Ureter (tissue), 1 donor: ENCODE data around the gene GAS2L2. TPM values are rescaled to one million over a fixed set of nuclear protein-coding genes. Genes with fewer than 3 reads are reported as not detected.

Source experiments
- DNase-seq: peaks from one replicate; pipeline ENCODE4 v3.0.0-alpha.2; 2020; ENCODE audit warnings: low spot score
- total RNA-seq: library from RNA; stranded (reverse); gene quantifications from one replicate; pipeline ENCODE4 v1.2.4, GENCODE V29; 2023
- donor health status: DM: yes; HTN: yes; CAD: no.

The GAS2L2 gene
- total RNA-seq, 1 donor from 2014 or later = not detected

DNA sequence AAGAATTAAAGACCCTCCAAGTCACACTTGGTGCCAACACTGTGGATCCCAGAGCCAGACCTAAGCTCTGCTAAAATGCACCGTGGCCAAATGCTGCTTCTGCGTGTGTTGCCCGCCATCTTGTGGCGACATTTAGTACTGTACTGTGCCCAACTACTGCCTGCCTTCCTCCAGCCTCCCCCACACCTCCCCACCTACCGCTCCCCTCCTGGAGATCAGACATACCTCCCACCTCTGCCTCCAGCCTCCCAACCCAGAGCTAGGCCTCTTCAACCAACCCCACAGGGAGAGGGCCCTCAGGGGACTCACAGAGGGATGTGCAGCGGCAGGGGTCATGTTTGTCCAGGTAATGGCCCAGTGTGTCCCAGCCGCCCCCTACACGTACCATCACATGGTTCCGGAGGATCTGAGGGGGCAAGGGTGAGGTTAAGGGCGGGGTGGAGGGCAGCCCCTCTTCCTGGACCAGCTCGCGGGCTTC, 5.5 kb downstream of the GAS2L2 start:
- DNase-seq = peak; percentile 81

DNA sequence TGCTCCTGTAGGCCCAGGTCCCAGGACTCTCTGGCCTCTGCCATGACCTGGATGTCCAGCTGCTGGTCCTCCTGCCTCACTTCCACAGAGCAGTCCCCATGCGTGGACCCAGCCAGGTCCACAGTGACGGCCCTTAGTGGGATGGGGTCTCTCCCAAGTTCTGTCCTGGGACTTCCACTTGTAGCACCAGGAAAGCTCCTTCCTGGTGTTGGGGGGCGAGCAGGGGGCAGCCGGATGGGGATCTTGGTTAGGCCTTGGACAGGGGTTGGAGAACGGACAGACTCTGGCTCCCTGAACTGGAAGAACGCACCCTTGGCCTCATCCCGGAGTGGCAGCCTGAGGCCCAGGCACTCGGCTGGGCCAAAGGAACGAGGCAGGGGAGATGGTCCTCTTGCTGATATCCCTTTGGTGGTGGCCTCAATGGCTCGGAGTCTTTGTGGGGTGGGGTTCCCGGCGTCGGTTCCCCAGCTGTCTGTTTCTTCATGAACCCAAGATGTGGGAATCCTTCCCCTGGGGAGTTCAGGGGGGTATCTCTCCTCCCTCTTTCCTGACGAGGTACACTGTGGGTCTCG, 7.2 kb downstream of the GAS2L2 start:
- DNase-seq = no peak

DNA sequence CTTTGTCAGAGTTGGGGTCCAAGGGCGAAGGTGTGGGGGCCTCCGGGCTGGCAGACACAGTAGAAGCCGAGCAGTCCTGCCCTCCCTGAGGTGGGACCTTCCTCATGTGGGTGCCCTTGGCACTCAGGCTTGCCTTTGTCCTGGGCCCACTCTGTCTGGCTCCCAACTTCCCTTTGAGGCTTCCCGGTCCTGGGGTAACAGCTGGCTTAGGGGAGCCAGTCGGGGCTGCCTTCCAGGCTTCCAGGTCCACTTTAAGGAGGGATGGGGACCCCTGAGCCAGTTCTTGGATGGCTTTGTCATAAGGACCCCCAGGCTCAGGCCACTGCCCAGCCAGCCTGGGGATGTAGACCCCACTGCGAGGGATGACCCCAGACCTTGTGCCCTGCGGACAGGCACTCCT, 7.8 kb downstream of the GAS2L2 start:
- DNase-seq = no peak

DNA sequence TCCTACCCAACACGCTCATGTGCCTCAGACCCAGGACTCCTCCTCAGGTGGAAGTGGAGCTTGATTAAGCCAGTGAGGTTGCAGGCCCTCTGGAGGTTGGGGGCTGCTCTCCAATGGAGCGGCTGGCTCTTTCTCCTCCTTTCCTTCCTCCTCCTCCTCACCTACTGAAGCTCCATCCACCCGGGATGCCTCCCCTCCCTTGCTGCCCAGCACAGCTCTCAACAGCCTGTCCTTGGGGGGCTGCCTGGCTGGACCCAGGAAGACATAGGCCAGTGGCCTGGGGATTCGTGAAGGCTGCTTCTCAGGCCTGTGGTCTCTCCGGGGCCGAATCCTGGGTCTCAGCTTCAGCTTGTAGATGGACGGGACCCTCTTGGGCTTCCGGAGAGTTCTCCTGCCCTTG, 8.2 kb downstream of the GAS2L2 start:
- DNase-seq = no peak

DNA sequence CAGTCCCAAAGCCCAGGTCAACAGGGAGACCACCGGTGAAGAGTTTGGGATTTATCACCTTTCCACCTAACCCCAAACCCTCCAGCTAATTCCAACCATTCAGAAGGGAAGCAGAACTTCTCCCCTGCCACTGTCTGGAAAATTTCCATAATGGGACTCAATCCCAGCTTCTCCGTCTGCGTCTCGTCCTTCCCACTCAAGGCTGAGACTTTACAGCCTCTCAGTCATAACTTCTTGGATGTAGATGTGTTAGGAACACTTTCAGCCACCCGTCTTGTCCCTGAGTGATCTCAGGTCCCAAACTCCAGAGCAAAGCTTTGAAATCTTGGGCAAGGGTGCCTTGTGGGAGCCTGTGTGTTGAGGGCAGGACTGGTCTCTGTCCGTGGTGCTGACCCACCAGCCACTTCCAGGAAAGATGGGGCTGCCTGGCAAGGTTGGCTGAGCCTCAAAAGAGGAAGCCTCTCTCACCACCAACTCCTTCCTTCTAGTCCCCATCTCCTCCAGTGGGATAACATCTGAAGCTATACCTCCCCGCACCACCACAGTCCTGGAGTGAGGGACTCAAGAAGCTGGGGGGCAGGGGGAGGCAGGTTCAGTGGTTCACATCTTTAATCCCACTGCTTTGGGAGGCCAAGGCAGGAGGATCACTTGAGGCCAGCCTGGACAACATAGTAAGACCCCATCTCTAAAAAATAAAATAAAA, 9.3 kb downstream of the GAS2L2 start:
- no peak for DNase-seq

DNA sequence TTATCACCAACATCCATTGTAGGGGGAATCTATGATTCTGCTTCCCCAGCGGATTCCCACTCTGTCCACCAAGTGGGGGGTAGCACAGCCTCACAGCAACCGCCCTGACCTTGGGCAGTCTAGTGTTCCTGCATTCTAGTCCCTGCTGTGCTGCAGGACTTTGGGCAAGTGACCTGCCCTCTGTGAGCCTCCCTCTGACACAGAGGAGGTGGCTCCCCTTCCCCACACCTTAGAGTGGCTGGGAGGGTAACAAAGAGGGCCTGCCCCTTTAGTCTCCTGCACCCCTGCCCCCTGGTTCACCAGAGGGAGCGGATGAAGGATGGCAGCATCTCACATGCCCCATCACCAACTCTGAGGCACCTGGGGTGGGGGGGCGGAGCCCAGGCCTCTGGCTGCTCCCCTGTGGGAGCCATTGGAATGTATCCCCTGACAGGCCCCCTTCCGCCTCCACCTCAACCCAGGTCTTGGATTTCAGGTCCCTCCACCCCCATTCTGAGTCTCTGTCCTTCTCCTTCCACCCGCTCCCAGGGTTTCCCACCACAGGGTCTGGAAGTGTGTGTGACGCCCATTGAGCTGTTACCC, 10.1 kb downstream of the GAS2L2 start:
- no peak for DNase-seq

DNA sequence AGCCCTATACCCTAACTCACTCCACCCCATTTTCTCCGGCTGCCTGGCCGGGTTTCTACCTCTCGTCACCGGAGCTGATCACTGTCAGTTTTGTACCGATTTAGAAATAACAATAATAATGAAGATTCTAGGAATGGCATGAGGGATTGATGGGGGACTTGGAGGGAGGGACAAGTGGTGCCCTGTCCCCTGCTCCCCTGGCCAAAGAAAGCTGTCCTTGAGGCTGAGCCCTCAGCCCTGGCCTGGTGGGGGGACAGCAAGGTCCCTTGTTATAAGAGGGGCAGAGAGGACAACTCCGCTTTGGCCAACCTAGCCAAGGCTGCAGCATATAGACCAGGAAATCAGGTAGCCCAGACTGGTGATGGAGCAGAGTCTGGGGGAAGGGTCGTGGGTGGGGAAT, 10.5 kb downstream of the GAS2L2 start:
- DNase-seq = no peak

DNA sequence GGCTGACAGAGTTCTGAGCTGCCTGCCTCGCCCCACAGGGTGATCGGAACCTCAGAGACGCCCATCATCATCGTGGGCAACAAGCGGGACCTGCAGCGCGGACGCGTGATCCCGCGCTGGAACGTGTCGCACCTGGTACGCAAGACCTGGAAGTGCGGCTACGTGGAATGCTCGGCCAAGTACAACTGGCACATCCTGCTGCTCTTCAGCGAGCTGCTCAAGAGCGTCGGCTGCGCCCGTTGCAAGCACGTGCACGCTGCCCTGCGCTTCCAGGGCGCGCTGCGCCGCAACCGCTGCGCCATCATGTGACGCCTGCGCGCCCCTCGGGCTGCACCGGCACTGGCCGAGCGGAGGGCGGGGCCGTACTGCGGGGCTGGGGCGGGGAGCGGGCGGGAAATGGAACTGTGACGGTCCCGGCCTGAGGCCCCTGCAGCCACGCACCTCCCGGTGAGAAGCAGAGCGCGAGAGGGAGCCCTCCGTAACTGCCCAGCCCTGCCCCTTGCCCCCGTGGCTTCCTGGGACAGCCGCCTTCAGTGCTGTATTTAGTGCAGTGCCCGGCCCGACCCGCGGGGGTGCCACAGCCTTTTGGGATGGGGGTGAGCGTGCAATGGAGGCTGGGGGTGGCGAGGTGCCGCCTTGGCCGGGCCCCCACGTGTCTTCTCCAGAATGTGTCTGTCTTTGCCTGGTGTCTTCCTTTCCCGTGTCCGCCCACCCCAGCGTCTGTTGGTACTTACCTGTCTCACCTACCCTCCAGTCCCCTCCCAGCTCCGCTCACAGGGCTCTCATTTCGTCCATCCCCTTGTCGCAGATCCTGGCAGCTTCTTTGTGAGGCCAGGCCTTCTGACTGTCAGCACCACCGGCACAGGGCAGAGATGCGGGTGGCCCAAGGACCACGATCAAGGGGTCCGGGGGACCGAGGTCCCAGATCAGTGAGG, 11.8 kb downstream of the GAS2L2 start:
- no peak for DNase-seq

DNA sequence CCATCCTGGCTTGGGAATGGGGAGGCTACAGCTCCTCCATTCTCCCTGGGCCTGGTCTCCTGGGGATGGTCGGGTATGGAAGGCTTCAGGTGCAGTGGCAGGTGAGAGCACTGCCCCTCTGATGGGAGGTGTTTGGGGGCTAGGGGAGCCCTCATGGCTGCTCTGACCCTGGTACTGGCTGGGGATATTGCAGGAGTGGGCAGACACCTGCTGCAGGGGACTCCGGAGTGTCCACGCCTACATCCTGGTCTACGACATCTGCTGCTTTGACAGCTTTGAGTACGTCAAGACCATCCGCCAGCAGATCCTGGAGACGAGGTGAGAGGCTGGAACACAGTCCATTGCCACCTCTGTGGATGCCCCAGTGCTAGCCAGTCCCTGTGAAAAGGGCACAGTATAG, 12.8 kb downstream of the GAS2L2 start:
- DNase-seq = no peak

DNA sequence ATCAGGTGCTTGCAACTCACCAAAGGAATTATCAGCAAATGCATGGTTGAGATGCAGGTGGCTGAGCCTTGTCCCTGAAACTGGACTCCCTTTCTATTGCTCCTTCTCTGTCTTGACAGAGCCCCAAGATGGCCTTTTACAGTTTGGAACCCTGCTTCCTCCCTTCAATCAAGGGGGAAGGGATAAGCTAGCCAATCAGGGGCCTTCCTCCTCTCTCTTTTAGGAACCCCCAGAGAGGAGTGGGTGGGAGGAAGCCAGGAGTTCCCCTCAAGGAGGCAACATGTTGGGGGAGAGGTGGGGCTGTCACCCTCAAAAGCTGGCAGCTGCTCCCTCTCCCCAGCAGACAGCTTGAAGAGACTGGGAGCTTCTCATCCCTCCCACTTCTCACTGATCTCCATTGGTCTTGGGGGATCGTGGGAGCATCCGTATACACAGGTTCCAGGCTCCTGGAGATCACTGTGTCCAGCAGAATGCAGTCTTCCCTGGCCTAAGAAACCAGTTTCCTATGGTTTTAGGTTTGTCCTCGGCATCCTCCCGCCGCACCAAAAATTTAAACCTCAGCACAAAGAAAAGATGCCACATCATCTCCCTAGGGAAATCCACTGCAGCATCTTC, 14.4 kb downstream of the GAS2L2 start:
- no peak for DNase-seq

DNA sequence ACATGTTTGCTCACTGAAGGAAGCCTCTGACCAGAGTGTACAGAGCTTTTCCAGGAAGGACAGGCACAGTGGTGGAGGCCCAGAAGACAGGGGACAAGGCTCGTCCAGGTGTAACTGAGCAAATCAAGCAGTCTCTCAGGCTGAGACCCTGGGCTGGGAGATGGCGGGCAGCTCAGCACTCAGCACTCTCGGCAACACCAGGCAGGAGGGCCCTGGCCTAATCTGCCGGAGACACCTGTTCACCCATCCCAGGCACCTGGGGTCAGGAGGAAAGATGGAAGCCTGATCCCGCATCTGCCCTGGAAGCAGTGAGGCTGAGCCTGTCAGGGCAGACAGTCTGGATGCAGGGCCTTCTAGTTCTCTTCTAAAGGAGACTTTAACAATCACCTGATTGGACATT, 16.8 kb downstream of the GAS2L2 start:
- DNase-seq = no peak

DNA sequence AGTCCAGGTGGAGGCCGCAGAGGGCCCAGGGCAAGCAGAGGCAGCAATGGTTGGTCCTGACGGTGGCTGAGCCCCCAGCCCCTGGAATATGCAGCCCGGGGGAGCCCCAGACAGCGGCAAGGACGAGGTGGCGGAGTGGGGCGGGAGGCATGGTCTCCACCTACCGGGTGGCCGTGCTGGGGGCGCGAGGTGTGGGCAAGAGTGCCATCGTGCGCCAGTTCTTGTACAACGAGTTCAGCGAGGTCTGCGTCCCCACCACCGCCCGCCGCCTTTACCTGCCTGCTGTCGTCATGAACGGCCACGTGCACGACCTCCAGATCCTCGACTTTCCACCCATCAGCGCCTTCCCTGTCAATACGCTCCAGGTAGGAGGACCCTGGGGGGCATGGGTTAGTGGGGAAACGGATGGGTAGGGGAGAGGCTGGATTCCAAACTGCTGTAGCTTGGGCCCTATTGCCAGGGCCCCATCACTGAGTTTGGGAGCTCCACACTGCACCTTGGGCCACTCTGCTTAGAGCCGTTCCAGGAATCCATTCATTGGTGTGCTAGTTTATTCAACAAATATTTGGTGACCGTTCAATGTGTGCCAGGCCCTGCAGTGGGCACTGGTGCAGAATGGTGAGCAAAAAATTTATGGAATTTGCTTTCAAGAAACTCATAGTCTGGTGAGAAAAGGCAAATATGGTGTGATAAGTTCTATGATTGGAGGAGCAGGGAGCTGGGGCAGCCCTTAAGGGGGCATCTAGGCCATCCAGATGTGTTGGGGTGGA, 17.8 kb downstream of the GAS2L2 start:
- DNase-seq = no peak

DNA sequence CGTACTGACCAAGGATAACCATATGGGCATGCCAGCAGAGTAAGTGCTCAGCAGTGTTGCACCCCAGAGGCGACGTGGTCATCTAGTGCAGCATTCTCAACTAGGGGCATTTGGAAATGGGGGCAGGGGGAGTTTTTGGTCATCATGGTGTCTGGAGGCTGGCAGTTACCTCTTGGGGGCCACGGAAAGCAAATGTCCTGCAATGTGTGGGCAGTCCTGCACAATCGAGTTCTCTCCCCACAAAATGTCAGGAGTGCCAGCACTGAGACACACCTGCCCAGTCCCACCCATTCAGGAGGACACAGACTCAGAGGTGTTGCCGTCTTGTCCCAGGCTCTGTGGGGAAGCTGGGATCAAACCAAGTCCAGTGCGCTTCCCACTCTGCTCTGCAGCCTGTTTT, 18.6 kb downstream of the GAS2L2 start:
- no peak for DNase-seq

DNA sequence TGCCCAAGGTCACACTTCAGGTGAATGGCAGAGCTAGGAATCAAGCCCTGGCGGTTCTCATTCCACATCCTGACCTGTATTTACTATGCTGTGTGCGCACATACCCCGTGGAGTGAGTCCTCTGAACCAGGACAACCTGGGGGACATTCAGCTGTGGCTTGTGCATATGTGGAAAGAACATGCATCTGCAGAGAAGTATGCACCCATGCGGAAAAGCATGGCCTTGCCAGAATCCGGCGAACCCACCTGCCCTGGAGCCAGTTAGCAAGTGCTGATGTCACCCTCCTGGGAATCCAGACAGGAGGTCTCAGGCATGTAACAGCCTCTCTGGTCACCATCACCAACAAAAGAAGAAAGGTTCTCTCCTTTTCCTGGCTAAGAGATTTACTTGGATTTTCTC, 19.7 kb downstream of the GAS2L2 start:
- DNase-seq = peak; percentile 28

DNA sequence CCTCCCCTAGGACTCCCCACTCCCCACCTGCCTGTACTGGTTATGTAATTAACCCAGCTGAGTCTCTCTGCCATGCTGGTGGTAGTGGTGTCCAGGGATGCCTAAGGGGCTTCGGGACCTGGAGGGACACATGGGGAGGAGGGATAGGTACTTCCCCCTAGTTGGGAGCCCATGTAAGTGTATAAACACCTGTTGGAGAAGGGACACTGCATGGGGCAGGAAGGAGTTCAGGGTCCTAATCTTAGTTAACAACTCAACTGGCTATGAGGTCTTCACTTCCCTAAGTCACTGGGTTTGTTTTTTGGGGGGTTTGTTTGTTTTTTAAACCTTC, 20.3 kb downstream of the GAS2L2 start:
- DNase-seq = no peak

DNA sequence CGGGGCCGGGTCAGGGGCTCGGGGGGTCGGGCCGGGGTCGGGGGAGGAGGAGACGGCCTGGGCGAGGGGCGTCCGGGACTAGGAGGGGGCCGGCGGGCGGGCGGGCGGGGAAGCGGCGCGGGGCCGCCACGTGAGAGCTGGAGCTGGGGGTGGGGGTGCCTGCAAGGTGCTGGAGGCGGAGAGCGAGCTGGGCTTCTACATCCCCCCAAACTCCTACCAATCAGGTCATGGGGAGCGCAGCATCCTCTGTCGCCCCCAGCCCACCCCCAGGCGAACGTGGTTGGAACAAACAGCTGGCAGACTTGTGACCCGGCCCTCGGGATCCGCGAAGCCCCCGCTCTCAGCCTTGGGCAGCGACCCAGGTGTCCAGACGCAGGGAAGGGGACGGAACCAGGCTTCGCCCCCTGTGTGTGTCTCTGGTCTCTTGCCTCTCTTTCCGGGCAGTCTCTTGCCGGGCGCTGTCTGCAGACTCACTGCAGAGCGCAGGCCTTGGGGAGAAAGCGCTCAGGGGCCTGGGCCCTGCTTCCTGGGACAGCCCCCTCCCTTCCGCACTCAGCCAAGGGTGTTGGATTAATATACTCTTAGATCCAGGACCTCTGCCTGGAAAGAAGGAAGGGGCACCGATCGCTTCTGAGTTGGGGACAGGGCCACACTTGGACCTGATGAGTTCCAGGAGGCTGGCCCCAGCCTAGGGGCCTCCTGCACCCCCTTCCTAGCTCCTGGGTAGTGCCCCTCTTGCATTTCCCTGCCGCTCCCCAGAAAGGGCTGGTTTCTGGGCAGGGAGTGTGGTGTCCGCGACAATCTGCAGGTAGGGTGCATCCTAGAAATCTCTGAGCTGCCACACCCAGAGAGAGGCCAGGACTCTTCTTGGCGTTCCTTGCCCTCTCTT, 20.9 kb downstream of the GAS2L2 start:
- DNase-seq = peak; percentile 42

DNA sequence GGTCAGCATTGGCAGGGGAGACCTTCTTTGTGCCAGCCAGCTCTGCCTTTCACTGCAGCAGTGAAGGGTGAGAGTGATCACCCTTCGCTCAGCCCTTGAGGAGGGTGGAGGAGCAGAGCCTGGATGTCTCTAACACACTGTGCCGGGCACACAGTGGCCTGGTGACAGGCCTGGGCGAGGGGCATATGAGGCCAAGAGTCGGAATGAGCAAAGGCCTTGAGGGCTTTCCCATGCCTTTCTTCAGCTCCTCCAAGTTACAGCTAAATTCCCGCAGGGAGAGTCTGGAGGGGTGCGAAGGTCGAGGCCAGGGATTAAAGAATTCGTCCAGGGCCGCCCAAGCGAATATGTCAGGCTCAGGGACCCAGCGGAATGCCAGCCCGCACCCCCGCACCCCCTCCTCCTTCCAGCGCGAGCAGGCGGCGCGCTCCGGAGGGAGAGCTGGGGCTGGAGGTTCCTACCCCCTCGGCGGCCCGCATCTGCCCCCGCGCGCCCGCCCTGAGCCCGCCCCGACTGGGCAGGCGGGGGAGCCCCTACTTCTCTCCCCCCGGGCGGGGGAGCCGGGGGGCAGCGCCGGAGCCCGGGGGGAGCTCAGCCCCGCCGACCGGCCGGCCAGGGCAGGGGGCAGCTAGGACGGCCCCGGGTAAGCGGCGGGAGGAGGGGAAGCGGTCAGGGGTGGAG, 21.7 kb downstream of the GAS2L2 start, which contains the start of gene RASL10B:
TSS of gene RASL10B (plus strand) at position 401 of the 678 bp plus-strand sequence. CDS start 3,546 bp downstream, outside the sequence.
- peak; percentile 56 for DNase-seq

DNA sequence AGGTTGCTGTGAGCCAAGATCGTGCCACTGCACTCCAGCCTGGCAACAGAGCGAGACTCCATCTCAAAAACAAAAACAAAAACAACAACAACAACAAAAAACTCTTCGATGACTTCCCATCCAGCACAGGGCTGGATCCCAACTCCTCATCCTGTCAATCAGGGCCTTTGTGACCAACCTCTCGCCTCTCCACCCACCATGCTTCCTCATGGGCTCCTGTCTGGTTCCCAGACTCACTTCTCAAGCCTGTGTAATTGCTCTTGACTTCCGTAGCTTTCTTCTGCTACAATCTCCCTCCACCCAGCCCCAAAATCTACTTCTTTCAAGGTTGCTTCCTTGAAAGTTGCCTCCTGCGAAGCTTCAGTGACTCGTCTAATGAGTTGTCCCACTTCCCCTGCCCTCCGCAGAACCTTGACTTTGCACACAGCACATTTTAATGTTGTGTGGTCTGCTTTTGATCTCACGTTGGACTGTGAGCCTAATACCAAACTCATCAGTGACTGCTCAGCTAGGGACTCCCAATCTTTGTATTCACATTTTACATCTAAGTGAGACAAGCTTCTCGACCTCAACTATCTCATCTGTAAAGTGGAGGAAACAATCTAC, 22.5 kb downstream of the GAS2L2 start:
- DNase-seq = peak; percentile 1

DNA sequence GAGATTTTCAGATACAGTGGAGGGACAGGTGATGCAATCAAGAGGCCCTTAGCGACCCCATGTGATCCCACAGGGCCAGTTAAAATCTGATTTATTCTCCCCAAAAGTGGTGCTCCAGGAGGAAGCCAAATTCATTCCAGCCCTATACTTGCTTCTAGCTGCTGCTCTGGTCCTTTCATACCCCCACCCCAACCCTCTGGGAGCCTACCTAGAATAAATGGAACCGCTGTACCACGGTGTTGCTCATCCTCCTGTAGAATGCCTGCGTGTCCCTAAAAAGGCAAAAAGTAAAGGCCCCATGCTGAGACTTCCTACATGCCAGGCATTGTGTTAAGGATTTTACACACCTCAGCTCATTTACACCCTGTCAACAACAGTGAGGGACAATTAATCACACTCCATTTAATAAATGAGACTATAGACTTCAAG, 23.6 kb downstream of the GAS2L2 start:
- no peak for DNase-seq
